ENCODE data around the gene LRBA. TPM values are rescaled to one million over a fixed set of nuclear protein-coding genes. Genes with fewer than 3 reads are reported as not detected.

LRBA gene
- polyA plus RNA-seq, 1 experiment = 23.4 TPM

DNA sequence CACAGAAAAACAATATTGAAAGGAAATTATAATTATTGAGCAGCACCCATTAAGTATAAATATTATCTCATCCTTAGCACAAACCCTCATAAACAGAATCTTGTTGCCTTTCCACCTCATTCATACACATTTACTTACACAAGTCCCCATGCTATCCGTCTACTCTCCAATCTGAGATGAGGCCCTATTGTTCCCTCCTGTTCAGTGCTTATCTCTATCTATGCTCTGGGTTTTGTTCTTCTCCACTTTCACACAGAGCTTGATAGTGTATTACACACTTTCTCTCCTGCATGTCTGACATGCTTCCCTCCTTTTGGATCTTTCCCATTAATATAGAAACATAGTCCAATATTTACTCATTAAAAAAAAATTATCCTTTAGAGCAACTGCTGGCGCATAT is 671.3 kb downstream of the LRBA start:
- TF ChIP-seq, protein P1, sequence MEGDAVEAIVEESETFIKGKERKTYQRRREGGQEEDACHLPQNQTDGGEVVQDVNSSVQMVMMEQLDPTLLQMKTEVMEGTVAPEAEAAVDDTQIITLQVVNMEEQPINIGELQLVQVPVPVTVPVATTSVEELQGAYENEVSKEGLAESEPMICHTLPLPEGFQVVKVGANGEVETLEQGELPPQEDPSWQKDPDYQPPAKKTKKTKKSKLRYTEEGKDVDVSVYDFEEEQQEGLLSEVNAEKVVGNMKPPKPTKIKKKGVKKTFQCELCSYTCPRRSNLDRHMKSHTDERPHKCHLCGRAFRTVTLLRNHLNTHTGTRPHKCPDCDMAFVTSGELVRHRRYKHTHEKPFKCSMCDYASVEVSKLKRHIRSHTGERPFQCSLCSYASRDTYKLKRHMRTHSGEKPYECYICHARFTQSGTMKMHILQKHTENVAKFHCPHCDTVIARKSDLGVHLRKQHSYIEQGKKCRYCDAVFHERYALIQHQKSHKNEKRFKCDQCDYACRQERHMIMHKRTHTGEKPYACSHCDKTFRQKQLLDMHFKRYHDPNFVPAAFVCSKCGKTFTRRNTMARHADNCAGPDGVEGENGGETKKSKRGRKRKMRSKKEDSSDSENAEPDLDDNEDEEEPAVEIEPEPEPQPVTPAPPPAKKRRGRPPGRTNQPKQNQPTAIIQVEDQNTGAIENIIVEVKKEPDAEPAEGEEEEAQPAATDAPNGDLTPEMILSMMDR (IDR thresholded peaks at IDR 0.05; ENCODE audit: low read depth, low read length) = no peak
- no peak for DNase-seq (ENCODE audit: low read depth, low spot score)
- H3K4me3 ChIP-seq (ENCODE audit: low read depth, low read length) = no peak overlapping the region
- no peaks in the 10 kb centered on the region for H3K27me3 ChIP-seq (ENCODE audit: control insufficient read depth, insufficient read depth, low read length)
- no peak overlapping the region for H3K27ac ChIP-seq (ENCODE audit: low read depth, low read length)
- H3K9me3 ChIP-seq (ENCODE audit: control insufficient read depth, insufficient read depth, low read length) = peaks cover 3% of the 10 kb centered on the region; the same call in 1 of the 2 replicates
- ChIA-PET POLR2A (no interaction called here), CTCF (interaction anchor here (0.9 kb wide), 1 partner anchor 250 kb away, joined by 3 read pairs; no protein-coding TSS in a partner anchor)

DNA sequence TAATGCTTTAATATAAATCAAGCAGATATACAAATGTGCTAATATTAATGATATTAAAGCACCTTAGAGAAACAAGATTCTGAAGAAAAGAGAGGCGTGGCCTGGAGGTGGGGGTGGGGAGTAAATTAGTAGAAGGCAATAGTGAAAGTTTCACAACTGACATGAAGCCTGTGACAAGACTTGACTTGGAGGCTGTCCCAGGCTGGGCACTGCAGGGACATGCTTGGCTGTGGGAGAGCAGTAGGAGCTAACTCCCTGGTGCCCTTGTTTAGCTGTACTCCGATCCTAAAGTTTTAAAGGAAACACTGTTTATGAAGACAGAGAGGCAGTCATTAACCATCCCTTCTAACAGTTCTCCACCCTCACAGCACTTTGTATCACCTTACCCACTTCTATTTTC is 672.1 kb downstream of the LRBA start:
- Histone ChIP-seq H3K4me3 (ENCODE audit: low read depth, low read length) (no peak overlapping the region), H3K9me3 (ENCODE audit: control insufficient read depth, insufficient read depth, low read length) (peaks cover 3% of the 10 kb centered on the region; the same call in 1 of the 2 replicates), H3K27ac (ENCODE audit: low read depth, low read length) (no peak overlapping the region), H3K27me3 (ENCODE audit: control insufficient read depth, insufficient read depth, low read length) (no peaks in the 10 kb centered on the region)
- ChIA-PET CTCF (interaction anchor here (0.9 kb wide), 1 partner anchor 251 kb away, joined by 3 read pairs; no protein-coding TSS in a partner anchor), POLR2A (no interaction called here)
- TF ChIP-seq, protein P1 (IDR thresholded peaks at IDR 0.05; ENCODE audit: low read depth, low read length) = no peak
- no peak for DNase-seq (ENCODE audit: low read depth, low spot score)

DNA sequence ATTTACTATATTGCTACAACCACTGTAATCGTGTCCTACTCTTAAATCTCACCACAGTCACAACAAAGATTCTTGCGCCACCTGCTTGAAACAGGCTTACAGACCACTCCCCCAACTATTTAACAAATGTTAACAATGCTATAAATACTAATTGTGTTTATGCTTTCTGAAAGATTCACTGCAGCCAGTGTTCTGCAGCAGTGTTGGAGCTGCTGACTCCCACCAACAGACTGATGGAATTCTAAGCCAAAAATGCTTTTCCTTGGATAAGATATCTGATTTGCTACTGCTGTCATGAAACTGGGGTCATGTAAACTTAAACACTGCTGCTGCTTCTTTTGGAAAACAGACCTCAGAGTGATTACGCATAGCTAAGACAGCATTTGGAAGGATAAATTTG is 677.4 kb downstream of the LRBA start:
- CTCF ChIA-PET = interaction anchor here (0.6 to 1.2 kb wide), 4 partner anchors 40 to 529 kb away, joined by 3 to 4 read pairs (median 3); no protein-coding TSS in a partner anchor
- no peak overlapping the region for H3K27ac ChIP-seq (ENCODE audit: low read depth, low read length)
- POLR2A ChIA-PET = interaction anchor here (1.3 to 1.8 kb wide), 2 partner anchors 9 to 28 kb away, joined by 5 to 6 read pairs; no protein-coding TSS in a partner anchor
- TF ChIP-seq, protein P1 (IDR thresholded peaks at IDR 0.05; ENCODE audit: low read depth, low read length) = no peak
- H3K4me3 ChIP-seq (ENCODE audit: low read depth, low read length) = no peak overlapping the region
- no peaks in the 10 kb centered on the region for H3K27me3 ChIP-seq (ENCODE audit: control insufficient read depth, insufficient read depth, low read length)
- H3K9me3 ChIP-seq (ENCODE audit: control insufficient read depth, insufficient read depth, low read length) = no peaks in the 10 kb centered on the region
- DNase-seq (ENCODE audit: low read depth, low spot score) = peak; percentile 77

DNA sequence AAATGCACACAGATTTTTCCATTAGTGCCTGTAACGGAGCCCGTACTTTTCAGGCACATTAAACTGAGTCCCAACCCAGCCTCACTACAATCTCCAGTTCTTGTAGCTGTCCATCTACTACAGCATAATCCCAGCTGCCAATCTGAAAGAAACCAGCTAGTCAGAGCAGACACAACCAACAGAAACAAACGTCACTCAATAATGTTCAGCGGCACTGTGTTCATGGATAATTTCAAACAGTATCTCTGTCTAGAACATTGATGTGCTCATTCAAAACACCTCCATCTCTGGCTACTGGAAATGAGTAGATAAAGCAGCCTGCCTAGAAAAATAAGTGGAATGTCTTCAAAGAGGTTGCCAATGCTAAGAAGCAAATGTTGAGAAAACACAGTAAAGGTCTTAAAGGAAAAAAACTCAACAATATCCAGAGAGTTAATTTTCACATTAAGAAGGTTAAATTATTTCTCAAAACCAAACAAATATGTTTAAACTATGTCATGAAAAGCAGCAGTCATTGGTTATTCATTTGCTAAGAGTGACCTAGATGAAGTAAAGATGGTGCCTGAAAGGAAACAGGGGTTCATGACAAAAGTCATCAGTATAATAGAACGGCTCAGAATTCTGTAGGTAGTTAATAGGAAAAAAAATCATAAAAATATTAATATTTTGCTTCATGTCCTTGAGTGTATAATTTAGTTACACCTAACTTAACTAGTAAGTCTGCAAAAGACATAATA is 678.2 kb downstream of the LRBA start:
- Histone ChIP-seq H3K4me3 (ENCODE audit: low read depth, low read length) (no peak overlapping the region), H3K27ac (ENCODE audit: low read depth, low read length) (no peak overlapping the region), H3K27me3 (ENCODE audit: control insufficient read depth, insufficient read depth, low read length) (no peaks in the 10 kb centered on the region), H3K9me3 (ENCODE audit: control insufficient read depth, insufficient read depth, low read length) (no peaks in the 10 kb centered on the region)
- TF ChIP-seq, protein P1 (IDR thresholded peaks at IDR 0.05; ENCODE audit: low read depth, low read length) = no peak
- POLR2A ChIA-PET = interaction anchor here (1.8 kb wide), 1 partner anchor 10 kb away, joined by 6 read pairs; no protein-coding TSS in a partner anchor
- no peak for DNase-seq (ENCODE audit: low read depth, low spot score)
- CTCF ChIA-PET = interaction anchor here (1.1 kb wide), 1 partner anchor 530 kb away, joined by 3 read pairs; no protein-coding TSS in a partner anchor

DNA sequence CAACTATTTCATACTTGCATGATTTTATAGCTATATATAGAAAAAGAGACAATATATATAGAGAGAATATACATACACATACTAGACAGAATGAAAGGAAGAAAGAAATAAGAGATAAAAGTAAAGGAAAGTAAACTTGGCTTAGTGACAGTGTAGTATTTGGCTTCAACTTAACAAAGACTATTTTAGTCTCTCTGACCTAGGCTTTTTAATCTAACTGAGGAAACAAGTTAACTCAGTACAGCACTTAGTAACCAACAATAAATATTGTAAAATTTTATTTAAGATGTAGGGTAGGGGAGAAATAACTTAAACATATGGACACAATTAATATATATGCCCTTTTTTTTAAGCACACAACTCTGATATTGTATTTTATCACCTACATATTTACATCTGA is 682.1 kb downstream of the LRBA start:
- H3K9me3 ChIP-seq (ENCODE audit: control insufficient read depth, insufficient read depth, low read length) = no peaks in the 10 kb centered on the region
- no peak overlapping the region for H3K27ac ChIP-seq (ENCODE audit: low read depth, low read length)
- no peak overlapping the region for H3K4me3 ChIP-seq (ENCODE audit: low read depth, low read length)
- DNase-seq (ENCODE audit: low read depth, low spot score) = no peak
- ChIA-PET POLR2A (interaction anchor here (1.4 kb wide), 1 partner anchor 9 kb away, joined by 3 read pairs; no protein-coding TSS in a partner anchor), CTCF (no interaction called here)
- TF ChIP-seq, protein P1 (IDR thresholded peaks at IDR 0.05; ENCODE audit: low read depth, low read length) = no peak
- no peaks in the 10 kb centered on the region for H3K27me3 ChIP-seq (ENCODE audit: control insufficient read depth, insufficient read depth, low read length)

Measured in AG04450 (cell line).